H9 (cell line): Measurements from ENCODE around the gene CELA2A. TPM values are rescaled to one million over a fixed set of nuclear protein-coding genes. Genes with fewer than 3 reads are reported as not detected.
"Not testable (repeated sequence)": the region's sequence is repeated elsewhere in the genome, so short reads cannot be mapped to it uniquely, and the experiment has no call there.

Experiments used
- DNase-seq: peaks from one replicate; pipeline ENCODE4 v3.0.0-alpha.2; 2017
- H2AFZ ChIP-seq: one replicate; pipeline ENCODE4 v1.6.1; 2013; ENCODE audit warnings: mild to moderate bottlenecking, low read length, control low read depth, moderate library complexity
- H2AK5ac ChIP-seq: 2 replicates; pipeline ENCODE4 v1.6.1; 2013; ENCODE audit warnings: low read length, control low read depth, mixed read lengths; ENCODE audit not compliant: insufficient read length
- H2BK120ac ChIP-seq: one replicate; pipeline ENCODE4 v1.6.1; 2013; ENCODE audit warnings: low read depth, mild to moderate bottlenecking, low read length, control low read depth, inconsistent platforms; ENCODE audit not compliant: poor library complexity, severe bottlenecking
- H2BK12ac ChIP-seq: 2 replicates; pipeline ENCODE4 v1.6.1; 2013; ENCODE audit warnings: low read length, control low read depth, mixed read lengths, low read depth; ENCODE audit not compliant: insufficient read length
- H2BK15ac ChIP-seq: 2 replicates; pipeline ENCODE4 v1.6.1; 2013; ENCODE audit warnings: low read depth, low read length, control low read depth
- H2BK20ac ChIP-seq: one replicate; pipeline ENCODE4 v1.6.1; 2013; ENCODE audit warnings: low read depth, mild to moderate bottlenecking, low read length, control low read depth, inconsistent platforms; ENCODE audit not compliant: poor library complexity, severe bottlenecking
- H2BK5ac ChIP-seq: 2 replicates; pipeline ENCODE4 v1.6.1; 2013; ENCODE audit warnings: low read length, control low read depth, mixed read lengths; ENCODE audit not compliant: insufficient read length
- H3K14ac ChIP-seq: 2 replicates; pipeline ENCODE4 v1.6.1; 2013; ENCODE audit warnings: low read length, control low read depth; ENCODE audit not compliant: insufficient read depth
- H3K18ac ChIP-seq: 2 replicates; pipeline ENCODE4 v1.6.1; 2013; ENCODE audit warnings: low read depth, mild to moderate bottlenecking, mixed read lengths, low read length, control low read depth; ENCODE audit not compliant: insufficient read length
- H3K23ac ChIP-seq: 2 replicates; pipeline ENCODE4 v1.6.1; 2013; ENCODE audit warnings: low read length, control low read depth, mixed read lengths, low read depth; ENCODE audit not compliant: insufficient read length
- H3K23me2 ChIP-seq: 2 replicates; pipeline ENCODE4 v1.6.1; 2013; ENCODE audit warnings: low read depth, mild to moderate bottlenecking, mixed read lengths, low read length, control low read depth; ENCODE audit not compliant: insufficient read length, poor library complexity, severe bottlenecking
- H3K27ac ChIP-seq: 2 replicates; pipeline ENCODE4 v1.5.1; 2013; ENCODE audit warnings: low read length, control low read depth, mixed read lengths, low read depth; ENCODE audit not compliant: insufficient read length
- H3K27me3 ChIP-seq: 2 replicates; pipeline ENCODE4 v1.6.1; 2013; ENCODE audit warnings: low read length, control low read depth, inconsistent platforms; ENCODE audit not compliant: insufficient read depth
- H3K4ac ChIP-seq: 2 replicates; pipeline ENCODE4 v1.6.1; 2013; ENCODE audit warnings: low read depth, mild to moderate bottlenecking, control low read depth, inconsistent platforms, low read length, moderate library complexity
- H3K4me1 ChIP-seq: 2 replicates; pipeline ENCODE4 v1.6.1; 2013; ENCODE audit warnings: low read length, control low read depth, inconsistent platforms; ENCODE audit not compliant: insufficient read depth
- H3K4me2 ChIP-seq: 2 replicates; pipeline ENCODE4 v1.6.1; 2013; ENCODE audit warnings: low read length, control low read depth, mixed read lengths; ENCODE audit not compliant: insufficient read length, insufficient read depth
- H3K56ac ChIP-seq: 2 replicates; pipeline ENCODE4 v1.6.1; 2013; ENCODE audit warnings: low read depth, mild to moderate bottlenecking, mixed read lengths, low read length, control low read depth; ENCODE audit not compliant: insufficient read length
- H3K79me1 ChIP-seq: 2 replicates; pipeline ENCODE4 v1.6.1; 2013; ENCODE audit warnings: low read depth, mild to moderate bottlenecking, moderate library complexity, low read length, control low read depth, inconsistent platforms; ENCODE audit not compliant: insufficient read depth, poor library complexity, severe bottlenecking
- H3K79me2 ChIP-seq: 2 replicates; pipeline ENCODE4 v1.6.1; 2013; ENCODE audit warnings: low read length, control low read depth, inconsistent platforms; ENCODE audit not compliant: insufficient read depth
- H3K9ac ChIP-seq: 2 replicates; pipeline ENCODE4 v1.6.1; 2013; ENCODE audit warnings: low read length, control low read depth, mixed read lengths; ENCODE audit not compliant: insufficient read length; ENCODE audit errors: extremely low read depth
- H3K9me3 ChIP-seq: one replicate; pipeline ENCODE4 v1.6.1; 2013; ENCODE audit warnings: low read depth, low read length, inconsistent platforms; ENCODE audit not compliant: control insufficient read depth
- H3T11ph ChIP-seq: one replicate; pipeline ENCODE4 v1.6.1; 2013; ENCODE audit warnings: mild to moderate bottlenecking, low read length, control low read depth, inconsistent platforms
- H4K20me1 ChIP-seq: one replicate; pipeline ENCODE4 v1.6.1; 2013; ENCODE audit not compliant: control insufficient read depth, insufficient read length, insufficient read depth
- H4K5ac ChIP-seq: 2 replicates; pipeline ENCODE4 v1.6.1; 2013; ENCODE audit warnings: low read depth, mild to moderate bottlenecking, mixed read lengths, low read length, control low read depth; ENCODE audit not compliant: insufficient read length
- H4K8ac ChIP-seq: replicated peaks from 2 replicates; pipeline ENCODE4 v1.6.1; 2013; ENCODE audit warnings: low read length, control low read depth, mixed read lengths, low read depth; ENCODE audit not compliant: insufficient read length
- H4K91ac ChIP-seq: 2 replicates; pipeline ENCODE4 v1.6.1; 2013; ENCODE audit warnings: low read depth, mild to moderate bottlenecking, moderate library complexity, mixed read lengths, low read length, control low read depth; ENCODE audit not compliant: insufficient read length
- H3K27ac Mint-ChIP-seq, 3 experiments: 2 replicates in 2 of 3; 3 replicates in 1 of 3; pipeline ENCODE4 v1.8.0; 2020 to 2021; ENCODE audit warnings: mixed read lengths in 3 of 3, mild to moderate bottlenecking in 1 of 3, moderate library complexity in 1 of 3
- H3K27me3 Mint-ChIP-seq: 2 replicates; pipeline ENCODE4 v1.8.0; 2021; ENCODE audit warnings: low read depth, mild to moderate bottlenecking, moderate library complexity, mixed read lengths
- H3K36me3 Mint-ChIP-seq, 3 experiments: 2 replicates in 2 of 3; 3 replicates in 1 of 3; pipeline ENCODE4 v1.8.0; 2020 to 2021; ENCODE audit warnings: low read depth in 3 of 3, mixed read lengths in 3 of 3; ENCODE audit not compliant: insufficient read depth in 1 of 3
- H3K4me1 Mint-ChIP-seq, 2 experiments: 2 replicates each; pipeline ENCODE4 v1.8.0; 2020; ENCODE audit warnings: mixed read lengths in 2 of 2
- H3K4me3 Mint-ChIP-seq, 2 experiments: 2 replicates in 1 of 2; 3 replicates in 1 of 2; pipeline ENCODE4 v1.8.0; 2020 to 2021; ENCODE audit warnings: mild to moderate bottlenecking in 2 of 2, mixed read lengths in 2 of 2, moderate library complexity in 1 of 2
- H3K9me3 Mint-ChIP-seq, 2 experiments: 2 replicates in 1 of 2; 3 replicates in 1 of 2; pipeline ENCODE4 v1.8.0; 2020; ENCODE audit warnings: mild to moderate bottlenecking in 2 of 2, mixed read lengths in 2 of 2, moderate library complexity in 1 of 2
- WGBS: extraction: QIAGEN DNeasy Blood & Tissue Kit; methylation state at CpG from one replicate; pipeline ENCODE4 v1.1.7; 2013; ENCODE audit warnings: missing lambda C conversion rate, low lambda C conversion rate, mixed read lengths; ENCODE audit not compliant: insufficient read length; ENCODE audit errors: extremely low coverage; 5-methylcytosine and 5-hydroxymethylcytosine counted together
- total RNA-seq: library from RNA; stranded (reverse); gene quantifications from 2 replicates; pipeline ENCODE4 v1.2.1, GENCODE V29; 2021
- TF ChIP-seq, protein P1 (sequence below): fragments of 200-600 bp; sonication (generic); conservative IDR thresholded peaks from 3 replicates; pipeline ENCODE4 v1.8.0; 2021; ENCODE audit warnings: antibody characterized with exemption, mild to moderate bottlenecking

CELA2A gene
- total RNA-seq, 1 experiment from 2014 or later = not detected

DNA sequence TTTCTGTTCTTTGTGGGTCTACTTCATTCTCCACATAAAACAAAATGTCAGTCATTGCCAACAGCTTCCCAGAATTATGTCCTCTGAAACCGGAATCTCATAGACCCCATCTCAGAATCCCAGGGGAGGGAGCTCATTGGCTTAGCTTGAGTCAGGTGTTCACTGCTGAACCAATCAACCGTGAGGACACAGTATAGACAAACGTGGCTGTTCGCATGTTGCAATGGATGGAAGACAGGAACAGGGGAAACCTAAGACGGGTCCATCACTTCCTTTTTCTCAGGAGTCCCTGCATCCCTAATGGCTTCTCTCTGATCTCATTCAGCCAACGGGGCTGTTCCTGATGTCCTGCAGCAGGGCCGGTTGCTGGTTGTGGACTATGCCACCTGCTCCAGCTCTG, 9.1 kb downstream of the CELA2A start:
- no peaks in the 10 kb centered on the region for H3K79me2 ChIP-seq
- no peak overlapping the region for H3K56ac ChIP-seq
- H3K9me3 ChIP-seq = no peaks in the 10 kb centered on the region
- no peak overlapping the region for H2BK12ac ChIP-seq
- no peaks in the 10 kb centered on the region for H3K79me1 ChIP-seq
- Mint-ChIP-seq H3K4me1 (peaks cover 4 to 10% of the 10 kb centered on the region in 2 experiments; a peak in 3 of 4 replicates), H3K9me3 (no peaks in the 10 kb centered on the region), H3K27ac (no peak overlapping the region), H3K4me3 (no peak overlapping the region), H3K36me3 (no peaks in the 10 kb centered on the region), H3K27me3 (peaks cover 7% of the 10 kb centered on the region)
- DNase-seq = no peak
- no peak overlapping the region for H3K9ac ChIP-seq
- TF ChIP-seq, protein P1, sequence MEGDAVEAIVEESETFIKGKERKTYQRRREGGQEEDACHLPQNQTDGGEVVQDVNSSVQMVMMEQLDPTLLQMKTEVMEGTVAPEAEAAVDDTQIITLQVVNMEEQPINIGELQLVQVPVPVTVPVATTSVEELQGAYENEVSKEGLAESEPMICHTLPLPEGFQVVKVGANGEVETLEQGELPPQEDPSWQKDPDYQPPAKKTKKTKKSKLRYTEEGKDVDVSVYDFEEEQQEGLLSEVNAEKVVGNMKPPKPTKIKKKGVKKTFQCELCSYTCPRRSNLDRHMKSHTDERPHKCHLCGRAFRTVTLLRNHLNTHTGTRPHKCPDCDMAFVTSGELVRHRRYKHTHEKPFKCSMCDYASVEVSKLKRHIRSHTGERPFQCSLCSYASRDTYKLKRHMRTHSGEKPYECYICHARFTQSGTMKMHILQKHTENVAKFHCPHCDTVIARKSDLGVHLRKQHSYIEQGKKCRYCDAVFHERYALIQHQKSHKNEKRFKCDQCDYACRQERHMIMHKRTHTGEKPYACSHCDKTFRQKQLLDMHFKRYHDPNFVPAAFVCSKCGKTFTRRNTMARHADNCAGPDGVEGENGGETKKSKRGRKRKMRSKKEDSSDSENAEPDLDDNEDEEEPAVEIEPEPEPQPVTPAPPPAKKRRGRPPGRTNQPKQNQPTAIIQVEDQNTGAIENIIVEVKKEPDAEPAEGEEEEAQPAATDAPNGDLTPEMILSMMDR = no peak
- H2AK5ac ChIP-seq = no peak overlapping the region
- no peaks in the 10 kb centered on the region for H3K23me2 ChIP-seq
- no peak overlapping the region for H4K8ac ChIP-seq
- no peaks in the 10 kb centered on the region for H3K27me3 ChIP-seq
- H3K4me2 ChIP-seq = no peak overlapping the region
- H2BK120ac ChIP-seq = no peak overlapping the region
- no peak overlapping the region for H3K14ac ChIP-seq
- H2BK20ac ChIP-seq = no peak overlapping the region
- no peak overlapping the region for H2BK5ac ChIP-seq
- WGBS = no CpG with 5 or more reads among the region's 7 CpGs
- H3K18ac ChIP-seq = no peak overlapping the region
- no peak overlapping the region for H2AFZ ChIP-seq
- no peak overlapping the region for H3K27ac ChIP-seq
- H3K23ac ChIP-seq = no peak overlapping the region
- H4K20me1 ChIP-seq = no peaks in the 10 kb centered on the region
- no peak overlapping the region for H3K4ac ChIP-seq
- no peak overlapping the region for H4K91ac ChIP-seq
- H4K5ac ChIP-seq = no peak overlapping the region
- H3K4me1 ChIP-seq = no peaks in the 10 kb centered on the region
- H2BK15ac ChIP-seq = no peak overlapping the region
- H3T11ph ChIP-seq = no peak overlapping the region

- H4K20me1 ChIP-seq, H2BK5ac ChIP-seq, H4K5ac ChIP-seq, H3K4me3 Mint-ChIP-seq, H3K4me2 ChIP-seq, H2BK20ac ChIP-seq, H2BK120ac ChIP-seq, H3K4me1 ChIP-seq, H3K79me2 ChIP-seq, H3T11ph ChIP-seq, H3K27ac ChIP-seq, H3K23ac ChIP-seq, H3K27me3 ChIP-seq, H3K79me1 ChIP-seq, H2AFZ ChIP-seq, H3K18ac ChIP-seq, H3K4ac ChIP-seq, H3K36me3 Mint-ChIP-seq, DNase-seq, H2BK12ac ChIP-seq, H4K91ac ChIP-seq, H3K27ac Mint-ChIP-seq, H3K9me3 ChIP-seq, H2AK5ac ChIP-seq, H3K9ac ChIP-seq, H3K14ac ChIP-seq, H3K27me3 Mint-ChIP-seq, H3K56ac ChIP-seq, H2BK15ac ChIP-seq, H3K9me3 Mint-ChIP-seq, H4K8ac ChIP-seq, H3K23me2 ChIP-seq: not testable (repeated sequence)
- peaks cover 4 to 10% of the 10 kb centered on the region in 2 experiments; a peak in 3 of 4 replicates for H3K4me1 Mint-ChIP-seq
- no CpG with 5 or more reads among the region's 22 CpGs for WGBS
Measured at GRCh38 chr1:15466955-15467625, 10.6 kb downstream of the CELA2A start.
